Activated naive CD8-positive, alpha-beta T cell treated with anti-CD3 and anti-CD28 coated beads, Interleukin-2, amount 50 U/mL, for 24 hours (primary cell): ENCODE data around the gene PIK3R2.
"Not testable (repeated sequence)": the region's sequence is repeated elsewhere in the genome, so short reads cannot be mapped to it uniquely, and the experiment has no call there.

Source experiments
- ATAC-seq: fragments of 150-1000 bp; cut with Tn5 transposase; one replicate; pipeline ENCODE4 v1.10.0; 2021
- DNase-seq: peaks from one replicate; pipeline ENCODE4 v3.0.0; 2021
- H3K27ac Mint-ChIP-seq: one replicate; pipeline ENCODE4 v1.8.0; 2021; ENCODE audit warnings: mild to moderate bottlenecking, mixed read lengths
- H3K27me3 Mint-ChIP-seq: one replicate; pipeline ENCODE4 v1.8.0; 2021; ENCODE audit warnings: mixed read lengths
- H3K36me3 Mint-ChIP-seq: one replicate; pipeline ENCODE4 v1.8.0; 2021; ENCODE audit warnings: low read depth, mixed read lengths
- H3K4me1 Mint-ChIP-seq: one replicate; pipeline ENCODE4 v1.8.0; 2021; ENCODE audit warnings: mixed read lengths
- H3K4me3 Mint-ChIP-seq: one replicate; pipeline ENCODE4 v1.8.0; 2021; ENCODE audit warnings: mild to moderate bottlenecking, moderate library complexity, mixed read lengths
- H3K9me3 Mint-ChIP-seq: one replicate; pipeline ENCODE4 v1.8.0; 2021; ENCODE audit warnings: mixed read lengths

Gene PIK3R2

DNA sequence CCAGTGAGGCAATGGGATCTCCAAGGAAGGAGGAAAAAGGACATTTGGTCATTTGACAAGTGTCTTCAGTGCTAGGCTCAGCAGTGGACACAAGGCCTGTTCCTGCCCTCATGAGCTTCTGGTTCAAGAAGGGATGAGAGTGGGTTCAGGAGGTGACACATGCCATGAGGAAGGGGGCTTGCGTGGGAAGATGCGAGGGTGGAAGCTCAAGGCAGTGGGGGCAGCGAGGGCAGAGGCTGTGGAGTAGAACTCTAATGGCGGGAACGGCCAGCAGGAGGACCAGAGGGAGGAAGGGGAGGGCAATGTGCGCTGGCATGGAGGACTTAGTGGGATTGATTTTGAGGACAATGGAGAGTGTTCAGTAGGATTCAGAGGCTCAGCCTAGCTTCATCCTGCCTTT, 3.3 kb downstream of the PIK3R2 start:
- peaks cover 32% of the 10 kb centered on the region for H3K4me1 Mint-ChIP-seq
- peaks cover 4% of the 10 kb centered on the region for H3K36me3 Mint-ChIP-seq
- no peaks in the 10 kb centered on the region for H3K9me3 Mint-ChIP-seq
- DNase-seq (no peak), ATAC-seq (no peak)
- H3K27me3 Mint-ChIP-seq = no peaks in the 10 kb centered on the region
- no peak overlapping the region for H3K27ac Mint-ChIP-seq
- no peak overlapping the region for H3K4me3 Mint-ChIP-seq

DNA sequence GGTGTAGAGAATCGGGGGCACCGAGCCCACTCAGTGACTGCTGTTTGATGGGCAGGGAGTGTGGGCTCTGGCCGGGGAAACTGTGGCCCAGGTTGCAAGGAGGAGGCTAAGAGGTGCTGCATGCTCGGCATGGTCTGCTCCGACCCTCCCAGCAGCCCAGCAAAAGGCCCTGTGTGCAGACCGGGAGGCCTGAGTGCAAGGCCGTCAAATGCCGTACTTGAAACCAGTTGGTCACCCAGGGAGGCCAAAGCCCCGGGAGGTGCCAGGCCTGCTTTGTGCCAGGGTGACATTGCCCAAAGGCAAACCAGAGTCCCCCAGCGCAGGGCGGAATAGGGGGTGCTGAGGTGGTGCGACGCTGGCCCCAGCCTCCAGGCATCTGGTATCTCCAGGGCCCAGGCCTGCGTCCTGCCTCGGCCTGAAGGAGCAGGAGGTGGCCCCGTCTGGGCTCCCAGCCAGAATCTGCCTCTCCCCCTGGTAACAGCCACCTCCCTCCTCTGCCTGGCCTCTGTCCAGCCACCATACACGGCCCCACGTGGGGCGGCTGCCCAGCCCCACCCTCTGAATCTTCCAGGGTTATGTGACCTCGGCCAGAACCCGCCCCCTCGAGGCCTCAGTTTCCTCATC, 4.0 kb downstream of the PIK3R2 start:
- H3K36me3 Mint-ChIP-seq = peaks cover 4% of the 10 kb centered on the region
- peaks cover 28% of the 10 kb centered on the region for H3K4me1 Mint-ChIP-seq
- H3K27me3 Mint-ChIP-seq = no peaks in the 10 kb centered on the region
- no peaks in the 10 kb centered on the region for H3K9me3 Mint-ChIP-seq
- DNase-seq (no peak), ATAC-seq (no peak)
- no peak overlapping the region for H3K27ac Mint-ChIP-seq
- no peak overlapping the region for H3K4me3 Mint-ChIP-seq

DNA sequence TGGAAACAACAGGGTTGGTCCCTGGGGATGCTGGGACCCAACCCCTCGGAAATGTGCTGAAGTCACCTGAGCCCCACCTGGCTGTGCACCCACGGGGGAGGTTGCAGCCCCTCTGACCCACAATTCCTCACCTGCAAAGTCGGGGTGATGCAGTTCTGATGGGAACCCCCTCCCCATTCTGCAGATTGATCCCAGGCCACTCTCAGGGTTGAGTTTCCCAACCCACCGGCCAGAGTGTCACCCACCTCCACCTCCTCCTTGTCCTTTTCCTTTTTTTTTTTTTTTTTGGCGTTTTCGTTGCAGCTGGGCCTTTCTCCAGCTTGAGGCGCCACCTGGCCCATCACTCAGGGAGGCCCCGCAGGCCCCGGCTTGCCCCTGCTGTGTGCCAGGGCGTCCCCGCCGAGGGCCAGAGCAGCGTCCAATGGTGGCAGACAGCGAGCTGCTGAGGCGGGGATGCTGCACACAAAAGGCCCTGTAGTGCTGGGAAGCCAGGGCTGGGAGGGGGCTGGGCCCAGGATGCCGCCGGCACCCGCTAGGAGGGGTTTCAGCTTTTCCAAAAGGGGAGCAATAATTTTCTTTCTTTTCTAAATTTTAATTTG, 4.6 kb downstream of the PIK3R2 start:
- Mint-ChIP-seq H3K36me3 (peaks cover 4% of the 10 kb centered on the region), H3K27me3 (no peaks in the 10 kb centered on the region), H3K4me3 (no peak overlapping the region), H3K9me3 (no peaks in the 10 kb centered on the region), H3K4me1 (peaks cover 21% of the 10 kb centered on the region), H3K27ac (no peak overlapping the region)
- ATAC-seq (no peak), DNase-seq (no peak)

- no peaks in the 10 kb centered on the region for H3K27me3 Mint-ChIP-seq
- H3K36me3 Mint-ChIP-seq = peaks cover 11% of the 10 kb centered on the region
- no peak for DNase-seq
- H3K4me3 Mint-ChIP-seq = no peak overlapping the region
- H3K27ac Mint-ChIP-seq = no peak overlapping the region
- H3K9me3 Mint-ChIP-seq = no peaks in the 10 kb centered on the region
- no peak for ATAC-seq
- peaks cover 19% of the 10 kb centered on the region for H3K4me1 Mint-ChIP-seq
Measured at GRCh38 chr19:18158467-18158866, 5.5 kb downstream of the PIK3R2 start.

GRCh38 chr19:18159059-18159616, 6.2 kb downstream of the PIK3R2 start:
- H3K4me3 Mint-ChIP-seq, H3K27me3 Mint-ChIP-seq, DNase-seq, H3K9me3 Mint-ChIP-seq, H3K27ac Mint-ChIP-seq, ATAC-seq: not testable (repeated sequence)
- peaks cover 15% of the 10 kb centered on the region for H3K4me1 Mint-ChIP-seq
- H3K36me3 Mint-ChIP-seq = peaks cover 11% of the 10 kb centered on the region

DNA sequence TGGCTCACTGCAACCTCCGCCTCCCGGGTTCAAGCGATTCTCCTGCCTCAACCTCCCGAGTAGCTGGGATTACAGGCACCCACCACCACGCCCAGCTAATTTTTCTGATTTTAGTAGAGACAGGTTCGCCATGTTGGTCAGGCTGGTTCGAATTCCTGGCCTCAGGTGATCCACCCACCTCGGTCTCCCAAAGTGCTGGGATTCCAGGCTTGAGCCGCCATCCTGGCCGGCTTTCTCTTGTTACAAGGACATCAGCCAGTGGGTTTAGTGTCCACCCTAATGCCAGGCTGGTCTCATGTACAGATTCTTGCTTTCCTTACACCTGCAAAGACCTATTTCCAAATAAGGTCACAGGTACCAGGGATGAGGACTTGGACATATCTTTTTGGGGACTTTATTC, 6.8 kb downstream of the PIK3R2 start:
- ATAC-seq (no peak), DNase-seq (no peak)
- Mint-ChIP-seq H3K4me1 (peaks cover 9% of the 10 kb centered on the region), H3K4me3 (no peak overlapping the region), H3K27me3 (no peaks in the 10 kb centered on the region), H3K27ac (no peak overlapping the region), H3K36me3 (peaks cover 11% of the 10 kb centered on the region), H3K9me3 (no peaks in the 10 kb centered on the region)

- Mint-ChIP-seq H3K27me3 (no peaks in the 10 kb centered on the region), H3K27ac (peak overlapping the region; percentile 42), H3K36me3 (peaks cover 12% of the 10 kb centered on the region), H3K4me3 (peak overlapping the region; percentile 75), H3K4me1 (peaks cover 9% of the 10 kb centered on the region), H3K9me3 (no peaks in the 10 kb centered on the region)
- no peak for DNase-seq
- peak; percentile 10 for ATAC-seq
Measured at GRCh38 chr19:18160493-18160970, 7.6 kb downstream of the PIK3R2 start.

- H3K4me3 Mint-ChIP-seq = peak overlapping the region; percentile 75
- peaks cover 9% of the 10 kb centered on the region for H3K4me1 Mint-ChIP-seq
- peak; percentile 86 for DNase-seq
Measured at GRCh38 chr19:18160971-18161635, 8.1 kb downstream of the PIK3R2 start.

GRCh38 chr19:18161636-18162002, 8.7 kb downstream of the PIK3R2 start:
- DNase-seq (no peak), ATAC-seq (peak; percentile 11)
- Mint-ChIP-seq H3K27ac (no peak overlapping the region), H3K27me3 (no peaks in the 10 kb centered on the region), H3K4me3 (peak overlapping the region; percentile 43), H3K9me3 (no peaks in the 10 kb centered on the region), H3K36me3 (peaks cover 18% of the 10 kb centered on the region), H3K4me1 (peaks cover 9% of the 10 kb centered on the region)

More at GRCh38 chr19:18160971-18161635, 8.1 kb downstream of the PIK3R2 start:
- Mint-ChIP-seq H3K36me3 (peaks cover 17% of the 10 kb centered on the region), H3K27ac (peak overlapping the region; percentile 42), H3K9me3 (no peaks in the 10 kb centered on the region), H3K27me3 (no peaks in the 10 kb centered on the region)
- ATAC-seq = peak; percentile 83

DNA sequence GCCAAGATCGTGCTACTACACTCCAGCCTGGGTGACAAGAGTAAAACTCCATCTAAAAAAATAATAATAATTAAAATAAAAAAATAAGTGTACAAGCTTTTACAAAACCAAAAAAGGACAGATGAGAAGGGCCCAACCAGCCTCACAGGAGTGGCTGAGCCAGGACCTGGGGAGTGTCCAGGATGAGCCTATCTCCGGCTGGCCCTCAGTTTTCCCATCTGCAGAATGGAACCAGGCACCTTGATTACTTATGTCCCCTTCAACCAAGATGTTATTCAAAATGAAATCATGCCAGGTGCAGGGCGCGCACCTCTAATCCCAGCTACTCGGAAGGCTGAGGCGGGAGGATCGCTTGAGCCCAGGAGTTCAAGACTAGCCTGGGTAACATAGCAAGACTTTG, 11.1 kb downstream of the PIK3R2 start:
- DNase-seq = no peak
- Mint-ChIP-seq H3K4me1 (peaks cover 15% of the 10 kb centered on the region), H3K27me3 (no peaks in the 10 kb centered on the region), H3K36me3 (peaks cover 24% of the 10 kb centered on the region), H3K9me3 (no peaks in the 10 kb centered on the region), H3K4me3 (no peak overlapping the region), H3K27ac (no peak overlapping the region)
- no peak for ATAC-seq

DNA sequence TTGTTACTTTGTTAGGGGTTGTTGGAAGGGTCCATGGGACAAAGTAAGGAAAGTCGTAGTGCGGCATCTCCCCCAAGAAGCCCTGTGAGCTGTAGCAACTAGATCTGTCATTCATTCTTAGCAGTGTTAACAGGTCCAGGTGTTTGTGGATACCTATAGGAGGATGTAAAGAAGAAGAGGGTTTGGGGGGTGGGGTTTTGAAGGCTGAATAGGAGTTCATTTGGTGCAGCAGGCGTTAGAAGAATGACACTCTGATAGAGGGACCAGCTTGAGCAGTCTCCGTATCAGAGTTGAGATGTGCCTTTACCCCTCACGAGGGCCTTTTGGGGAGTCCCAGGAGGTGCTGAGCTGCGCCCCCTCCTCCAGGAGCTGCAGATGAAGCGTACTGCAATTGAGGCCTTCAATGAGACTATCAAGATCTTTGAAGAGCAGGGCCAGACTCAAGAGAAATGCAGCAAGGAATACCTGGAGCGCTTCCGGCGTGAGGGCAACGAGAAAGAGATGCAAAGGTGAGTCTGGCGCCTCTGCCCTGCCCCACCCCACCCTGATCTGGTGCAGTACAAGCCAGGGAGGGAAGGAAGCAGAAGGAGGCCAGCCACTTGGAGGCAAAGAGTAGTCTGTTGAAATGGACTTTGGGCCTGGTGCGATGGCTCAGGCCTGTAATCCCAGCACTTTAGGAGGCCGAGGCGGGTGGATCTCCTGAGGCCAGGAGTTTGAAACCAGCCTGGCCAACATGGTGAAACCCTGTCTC, 13.0 kb downstream of the PIK3R2 start:
- Mint-ChIP-seq H3K4me3 (no peak overlapping the region), H3K36me3 (peaks cover 23% of the 10 kb centered on the region), H3K4me1 (peaks cover 12% of the 10 kb centered on the region), H3K9me3 (no peaks in the 10 kb centered on the region), H3K27ac (no peak overlapping the region), H3K27me3 (no peaks in the 10 kb centered on the region)
- DNase-seq (no peak), ATAC-seq (no peak)

GRCh38 chr19:18167011-18167410, 14.0 kb downstream of the PIK3R2 start:
- no peak overlapping the region for H3K27ac Mint-ChIP-seq
- ATAC-seq (no peak), DNase-seq (no peak)
- peaks cover 26% of the 10 kb centered on the region for H3K36me3 Mint-ChIP-seq
- H3K9me3 Mint-ChIP-seq = no peaks in the 10 kb centered on the region
- no peak overlapping the region for H3K4me3 Mint-ChIP-seq
- no peaks in the 10 kb centered on the region for H3K27me3 Mint-ChIP-seq
- peaks cover 15% of the 10 kb centered on the region for H3K4me1 Mint-ChIP-seq

DNA sequence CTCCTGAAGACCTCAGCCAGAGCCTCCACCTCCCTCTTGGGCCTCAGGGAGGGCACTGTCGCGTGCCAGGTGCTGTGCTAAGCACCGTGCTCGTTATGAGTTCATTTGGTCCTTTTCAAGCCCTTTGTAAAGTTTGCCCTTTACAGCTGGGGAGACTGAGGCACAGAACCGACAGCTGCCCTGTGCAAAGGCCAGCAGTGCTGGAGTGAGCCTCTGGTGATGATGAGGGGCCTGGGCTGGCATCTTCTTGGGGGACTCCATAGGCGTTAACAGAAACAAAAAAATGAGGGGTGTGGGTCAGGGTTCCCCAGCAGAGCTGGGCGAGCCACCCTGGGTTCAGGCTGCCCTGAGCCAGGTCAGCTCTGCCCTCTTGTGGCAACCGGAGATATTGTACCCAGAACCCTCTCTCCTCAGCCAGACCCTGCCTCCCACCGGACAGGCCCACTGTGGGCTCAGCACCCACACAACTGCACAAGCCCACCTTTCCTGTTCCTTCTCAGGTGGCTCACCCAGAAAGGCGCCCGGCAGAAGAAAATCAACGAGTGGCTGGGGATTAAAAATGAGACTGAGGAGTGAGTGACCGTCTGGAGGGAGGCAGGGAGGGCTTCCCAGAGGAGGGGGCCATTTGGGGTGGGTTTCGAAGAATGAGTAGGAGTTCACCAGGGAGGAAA, 15.1 kb downstream of the PIK3R2 start:
- Mint-ChIP-seq H3K36me3 (peaks cover 23% of the 10 kb centered on the region), H3K4me1 (peaks cover 20% of the 10 kb centered on the region), H3K27ac (no peak overlapping the region), H3K9me3 (no peaks in the 10 kb centered on the region), H3K4me3 (no peak overlapping the region), H3K27me3 (no peaks in the 10 kb centered on the region)
- ATAC-seq (peak; percentile 89), DNase-seq (peak; percentile 71)
